ENCODE results near the gene TMEM174.

The TMEM174 gene

GRCh38 chr5:73186976-73187375 lies 14.0 kb downstream of the TMEM174 start:
- Histone ChIP-seq H3K4me2 (ENCODE audit: low read length) (no peak overlapping the region), H3K4me3 (ENCODE audit: low read length) (no peak overlapping the region), H3K4me1 (ENCODE audit: low read length) (no peaks in the 10 kb centered on the region), H3K27me3 (ENCODE audit: low read depth, low read length) (peaks cover 75% of the 10 kb centered on the region), H4K20me1 (ENCODE audit: insufficient read depth, low read length) (no peaks in the 10 kb centered on the region), H2AFZ (ENCODE audit: low read depth, low read length) (no peak overlapping the region), H3K36me3 (replicated peaks; ENCODE audit: low read depth, low read length) (no peaks in the 10 kb centered on the region), H3K9me3 (ENCODE audit: insufficient read depth, low read length) (no peaks in the 10 kb centered on the region), H3K79me2 (ENCODE audit: low read length) (no peaks in the 10 kb centered on the region), H3K9ac (ENCODE audit: low read length) (no peak overlapping the region), H3K27ac (ENCODE audit: low read length) (no peak overlapping the region)
- TF ChIP-seq CTCF (IDR thresholded peaks at IDR 0.05; ENCODE audit: low read depth, low read length): no peak
- TF ChIP-seq EZH2phosphoT487 (IDR thresholded peaks at IDR 0.05; ENCODE audit: low read depth): no peak

DNA sequence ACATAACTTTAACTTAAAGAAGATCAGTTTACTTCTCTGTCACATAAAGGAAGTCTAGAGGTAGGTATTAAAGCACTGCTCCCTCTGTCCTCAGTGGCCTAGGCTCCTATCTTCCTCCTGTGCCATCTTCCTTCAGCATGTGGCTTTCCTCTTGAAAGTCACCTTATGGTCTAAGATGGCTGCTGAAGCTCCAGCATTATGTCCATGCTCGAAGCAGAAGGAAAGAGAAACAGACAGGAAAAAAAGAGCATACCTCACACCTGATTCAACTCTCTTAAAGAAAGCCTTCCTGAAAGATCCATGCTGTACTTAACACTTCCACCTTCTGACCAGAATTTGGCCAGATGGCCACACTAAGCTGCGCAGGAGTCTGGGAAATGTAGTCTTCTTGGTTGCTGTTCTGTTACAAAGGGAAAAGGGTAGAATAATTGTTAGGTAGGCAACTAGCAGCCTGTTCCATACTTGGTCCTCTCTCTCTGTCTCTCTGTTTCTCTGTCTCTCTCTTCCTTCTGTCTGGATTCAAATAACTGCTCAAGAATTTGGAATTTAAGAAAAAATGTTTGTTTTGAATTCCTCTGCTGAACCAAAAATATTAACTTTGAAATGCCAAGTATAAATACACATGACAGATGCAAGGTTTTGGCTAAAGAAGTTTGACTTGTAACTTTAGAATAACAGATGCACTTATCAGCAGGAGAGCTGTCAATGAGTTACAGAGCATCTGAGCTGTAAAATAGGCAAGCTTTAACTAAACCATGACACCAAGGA lies 16.0 kb downstream of the TMEM174 start:
- H3K9ac ChIP-seq (ENCODE audit: low read length): no peak overlapping the region
- no peaks in the 10 kb centered on the region for H3K4me1 ChIP-seq (ENCODE audit: low read length)
- H3K79me2 ChIP-seq (ENCODE audit: low read length): no peaks in the 10 kb centered on the region
- no peak overlapping the region for H3K4me2 ChIP-seq (ENCODE audit: low read length)
- H3K4me3 ChIP-seq (ENCODE audit: low read length): no peak overlapping the region
- H3K27me3 ChIP-seq (ENCODE audit: low read depth, low read length): peaks cover 75% of the 10 kb centered on the region
- no peak overlapping the region for H2AFZ ChIP-seq (ENCODE audit: low read depth, low read length)
- H4K20me1 ChIP-seq (ENCODE audit: insufficient read depth, low read length): no peaks in the 10 kb centered on the region
- H3K27ac ChIP-seq (ENCODE audit: low read length): no peak overlapping the region
- no peak for TF ChIP-seq EZH2phosphoT487 (IDR thresholded peaks at IDR 0.05; ENCODE audit: low read depth)
- no peak for TF ChIP-seq CTCF (IDR thresholded peaks at IDR 0.05; ENCODE audit: low read depth, low read length)
- H3K36me3 ChIP-seq (replicated peaks; ENCODE audit: low read depth, low read length): no peaks in the 10 kb centered on the region
- no peaks in the 10 kb centered on the region for H3K9me3 ChIP-seq (ENCODE audit: insufficient read depth, low read length)

DNA sequence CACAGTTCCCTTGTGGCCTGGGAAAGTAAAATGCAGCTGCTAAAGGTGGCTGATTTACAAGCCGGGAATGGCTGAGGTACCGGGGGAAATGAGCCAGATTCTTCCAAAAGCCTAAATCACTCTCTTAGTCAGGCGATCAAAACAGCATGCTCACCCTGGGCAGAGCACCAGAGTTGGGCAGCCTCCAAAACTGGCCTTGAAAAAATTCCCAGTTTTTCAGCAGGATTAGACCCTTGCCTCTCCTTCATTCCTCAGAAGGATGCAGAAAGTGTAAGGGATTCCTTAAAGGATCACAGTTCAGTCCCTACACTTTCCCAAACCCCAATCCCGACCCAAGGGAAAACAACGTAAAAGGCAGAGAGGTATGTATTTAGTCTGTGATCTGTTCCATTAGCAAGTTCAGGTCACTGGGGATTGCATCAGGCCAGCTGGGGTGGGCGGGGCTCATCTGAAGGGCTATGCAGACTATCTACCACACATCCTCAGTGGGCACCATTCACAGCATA lies 16.9 kb downstream of the TMEM174 start:
- no peaks in the 10 kb centered on the region for H3K4me1 ChIP-seq (ENCODE audit: low read length)
- H3K4me3 ChIP-seq (ENCODE audit: low read length): no peak overlapping the region
- no peaks in the 10 kb centered on the region for H3K36me3 ChIP-seq (replicated peaks; ENCODE audit: low read depth, low read length)
- peaks cover 77% of the 10 kb centered on the region for H3K27me3 ChIP-seq (ENCODE audit: low read depth, low read length)
- H2AFZ ChIP-seq (ENCODE audit: low read depth, low read length): no peak overlapping the region
- TF ChIP-seq CTCF (IDR thresholded peaks at IDR 0.05; ENCODE audit: low read depth, low read length) (no peak), EZH2phosphoT487 (IDR thresholded peaks at IDR 0.05; ENCODE audit: low read depth) (no peak)
- H3K27ac ChIP-seq (ENCODE audit: low read length): no peak overlapping the region
- H3K9ac ChIP-seq (ENCODE audit: low read length): no peak overlapping the region
- no peaks in the 10 kb centered on the region for H3K79me2 ChIP-seq (ENCODE audit: low read length)
- H3K4me2 ChIP-seq (ENCODE audit: low read length): no peak overlapping the region
- H4K20me1 ChIP-seq (ENCODE audit: insufficient read depth, low read length): no peaks in the 10 kb centered on the region
- no peaks in the 10 kb centered on the region for H3K9me3 ChIP-seq (ENCODE audit: insufficient read depth, low read length)

- Histone ChIP-seq H4K20me1 (ENCODE audit: insufficient read depth, low read length) (0 out of 2 replicates have a peak, but pooled peaks cover 3% of the 10 kb centered on the region), H3K36me3 (replicated peaks; ENCODE audit: low read depth, low read length) (no peaks in the 10 kb centered on the region), H3K79me2 (ENCODE audit: low read length) (no peaks in the 10 kb centered on the region), H3K4me2 (ENCODE audit: low read length) (no peak overlapping the region), H3K4me1 (ENCODE audit: low read length) (no peaks in the 10 kb centered on the region), H3K27ac (ENCODE audit: low read length) (no peak overlapping the region), H3K27me3 (ENCODE audit: low read depth, low read length) (peaks cover 87% of the 10 kb centered on the region), H2AFZ (ENCODE audit: low read depth, low read length) (no peak overlapping the region), H3K9ac (ENCODE audit: low read length) (no peak overlapping the region), H3K4me3 (ENCODE audit: low read length) (no peak overlapping the region), H3K9me3 (ENCODE audit: insufficient read depth, low read length) (no peaks in the 10 kb centered on the region)
- TF ChIP-seq EZH2phosphoT487 (IDR thresholded peaks at IDR 0.05; ENCODE audit: low read depth): no peak
- TF ChIP-seq CTCF (IDR thresholded peaks at IDR 0.05; ENCODE audit: low read depth, low read length): no peak
Measured at GRCh38 chr5:73192370-73192769, 19.4 kb downstream of the TMEM174 start.
